Epithelial cell of esophagus (primary cell): ENCODE data around the gene ZNF845.

Experiments used
- DNase-seq: peaks from one replicate; pipeline ENCODE4 v3.0.0; 2010; ENCODE audit warnings: low read depth
- H3K4me3 ChIP-seq: 2 replicates; pipeline ENCODE4 v1.5.1; 2011; ENCODE audit warnings: mild to moderate bottlenecking, low read length, control low read depth
- TF ChIP-seq, protein P1 (sequence below): IDR thresholded peaks from 2 replicates; pipeline ENCODE4 v1.5.1; 2011; ENCODE audit warnings: low read depth, mild to moderate bottlenecking, low read length, control low read depth, inconsistent platforms; ENCODE audit not compliant: insufficient read depth; ENCODE audit errors: missing control alignments

The ZNF845 gene

DNA sequence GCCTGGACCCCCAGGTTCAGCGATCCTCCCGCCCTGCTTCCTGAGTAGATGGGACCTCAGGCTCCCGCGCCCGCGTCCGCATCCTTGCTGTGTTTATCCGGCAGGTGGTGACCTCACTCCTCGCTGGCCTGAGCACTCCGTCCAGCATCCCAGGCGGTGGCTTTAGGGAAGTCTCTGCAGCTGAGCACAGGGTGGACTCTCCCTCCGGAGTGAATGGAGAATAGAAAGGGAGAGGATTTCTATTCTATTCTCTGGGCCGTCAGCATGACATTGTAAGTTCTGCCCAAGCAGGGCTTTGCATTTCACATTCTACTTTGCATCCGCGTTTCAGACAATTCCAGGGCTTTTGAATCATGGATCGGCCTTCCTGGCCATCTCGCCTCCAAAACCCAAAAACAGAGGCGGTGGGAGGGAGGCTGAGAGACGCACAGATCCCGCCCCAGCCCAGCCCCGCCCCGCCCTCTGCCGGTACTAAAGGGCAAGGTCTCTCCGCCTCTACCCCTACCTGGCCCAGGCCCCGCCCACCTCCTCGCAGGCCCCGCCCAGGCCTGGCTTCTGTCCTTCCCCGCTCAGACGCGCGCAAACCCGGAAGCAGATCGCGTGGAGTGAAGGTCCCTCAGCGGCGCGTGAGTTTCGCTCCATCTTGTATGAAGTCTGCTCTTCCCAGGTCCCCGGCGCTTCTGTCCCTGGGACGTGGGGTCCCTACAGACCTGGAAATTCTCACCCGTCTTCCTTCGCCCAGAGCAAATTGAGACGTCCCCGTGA lies 31.8 kb downstream of the ZNF845 start, which contains the start of gene ZNF525:
TSS of gene ZNF525 (plus strand) at position 572 of the 765 bp plus-strand sequence. CDS start 6,577 bp downstream, outside the sequence.
- peak within 1 kb of the TSS; percentile 97 for H3K4me3 ChIP-seq
- TF ChIP-seq, protein P1, sequence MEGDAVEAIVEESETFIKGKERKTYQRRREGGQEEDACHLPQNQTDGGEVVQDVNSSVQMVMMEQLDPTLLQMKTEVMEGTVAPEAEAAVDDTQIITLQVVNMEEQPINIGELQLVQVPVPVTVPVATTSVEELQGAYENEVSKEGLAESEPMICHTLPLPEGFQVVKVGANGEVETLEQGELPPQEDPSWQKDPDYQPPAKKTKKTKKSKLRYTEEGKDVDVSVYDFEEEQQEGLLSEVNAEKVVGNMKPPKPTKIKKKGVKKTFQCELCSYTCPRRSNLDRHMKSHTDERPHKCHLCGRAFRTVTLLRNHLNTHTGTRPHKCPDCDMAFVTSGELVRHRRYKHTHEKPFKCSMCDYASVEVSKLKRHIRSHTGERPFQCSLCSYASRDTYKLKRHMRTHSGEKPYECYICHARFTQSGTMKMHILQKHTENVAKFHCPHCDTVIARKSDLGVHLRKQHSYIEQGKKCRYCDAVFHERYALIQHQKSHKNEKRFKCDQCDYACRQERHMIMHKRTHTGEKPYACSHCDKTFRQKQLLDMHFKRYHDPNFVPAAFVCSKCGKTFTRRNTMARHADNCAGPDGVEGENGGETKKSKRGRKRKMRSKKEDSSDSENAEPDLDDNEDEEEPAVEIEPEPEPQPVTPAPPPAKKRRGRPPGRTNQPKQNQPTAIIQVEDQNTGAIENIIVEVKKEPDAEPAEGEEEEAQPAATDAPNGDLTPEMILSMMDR = peak; percentile 15
- DNase-seq = peak; percentile 93

DNA sequence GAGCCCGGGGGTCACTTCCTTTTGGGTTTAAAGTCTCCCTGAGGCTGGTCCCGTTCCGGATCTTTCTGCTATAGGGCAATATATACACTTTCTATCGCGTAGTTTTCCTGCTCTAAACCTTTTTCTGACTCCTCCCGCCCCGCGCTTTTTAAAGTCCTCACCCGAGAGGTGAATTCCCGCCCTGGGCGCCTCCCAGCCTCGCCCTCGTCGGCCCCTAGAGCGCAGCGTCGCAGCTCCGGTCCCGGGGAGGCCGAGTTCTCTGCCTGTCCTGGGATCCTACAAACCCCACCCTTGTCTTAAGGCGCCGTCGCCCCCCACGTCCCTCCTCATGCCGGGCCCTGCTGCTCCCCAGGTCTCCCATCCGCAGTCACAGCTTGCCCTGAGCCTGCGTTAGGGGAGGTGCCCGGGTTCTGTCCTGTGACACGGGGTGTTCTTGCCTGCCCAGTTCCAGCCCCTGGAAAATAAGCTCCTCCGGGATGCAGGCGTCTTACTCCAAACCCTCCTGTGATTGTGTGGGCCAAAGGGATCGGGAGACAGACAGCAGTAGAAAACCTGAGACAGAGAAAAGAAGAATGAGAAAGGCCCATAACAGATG lies 32.4 kb downstream of the ZNF845 start:
- peak overlapping the region; percentile 97 for H3K4me3 ChIP-seq
- TF ChIP-seq, protein P1 = no peak
- peak; percentile 37 for DNase-seq

GRCh38 chr19:53372196-53372595 lies 38.6 kb downstream of the ZNF845 start:
- H3K4me3 ChIP-seq = no peak overlapping the region
- TF ChIP-seq, protein P1 = no peak
- no peak for DNase-seq

GRCh38 chr19:53374288-53374687 lies 40.7 kb downstream of the ZNF845 start:
- TF ChIP-seq, protein P1 = no peak
- DNase-seq = no peak
- no peak overlapping the region for H3K4me3 ChIP-seq

DNA sequence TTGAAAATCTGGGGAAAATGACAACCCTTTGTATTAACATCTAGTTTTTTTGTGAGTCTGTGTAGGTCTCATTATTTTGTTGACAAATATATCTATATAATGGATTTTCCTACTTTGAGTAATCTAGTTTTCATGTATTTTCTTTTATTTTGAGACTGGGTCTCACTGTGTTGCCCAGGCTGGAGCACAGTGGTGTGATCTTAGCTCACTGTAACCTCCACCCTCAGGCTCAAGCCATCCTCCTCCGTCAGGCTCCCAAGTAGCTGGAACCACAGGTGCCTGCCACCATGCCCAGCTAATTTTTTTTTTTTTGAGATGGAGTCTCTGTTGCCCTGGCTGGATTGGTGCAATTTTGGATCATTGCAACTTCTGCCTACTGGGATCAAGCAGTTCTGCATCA lies 41.2 kb downstream of the ZNF845 start:
- H3K4me3 ChIP-seq = no peak overlapping the region
- no peak for DNase-seq
- TF ChIP-seq, protein P1 = no peak

- H3K4me3 ChIP-seq = no peak overlapping the region
- TF ChIP-seq, protein P1 = no peak
- DNase-seq = no peak
Observed at GRCh38 chr19:53381376-53381775, 47.8 kb downstream of the ZNF845 start.
